NCI-H1694 treated with DMSO at 0.1 percent for 48 hours (cell line): ENCODE data around the gene BABAM2.
"Not testable (repeated sequence)": the region's sequence is repeated elsewhere in the genome, so short reads cannot be mapped to it uniquely, and the experiment has no call there.

Experiments
- DNase-seq: peaks from one replicate; lab custom pipeline; 2025; lab: John Stamatoyannopoulos, UW

The BABAM2 gene

GRCh38 chr2:27978761-27979160, 88.2 kb downstream of the BABAM2 start:
- DNase-seq = not testable (repeated sequence)

- no peak for DNase-seq
Observed at GRCh38 chr2:27980242-27980641, 89.7 kb downstream of the BABAM2 start.

GRCh38 chr2:27984153-27984552, 93.6 kb downstream of the BABAM2 start:
- DNase-seq = no peak

GRCh38 chr2:27988306-27988705, 97.8 kb downstream of the BABAM2 start:
- no peak for DNase-seq

GRCh38 chr2:27988718-27989117, 98.2 kb downstream of the BABAM2 start:
- DNase-seq = no peak

- DNase-seq = no peak
Observed at GRCh38 chr2:27989149-27989548, 98.6 kb downstream of the BABAM2 start.

- DNase-seq = no peak
Observed at GRCh38 chr2:27990030-27990590, 99.6 kb downstream of the BABAM2 start.

- DNase-seq = no peak
Observed at GRCh38 chr2:27991146-27991545, 100.6 kb downstream of the BABAM2 start.

- no peak for DNase-seq
Observed at GRCh38 chr2:27992787-27993401, 102.4 kb downstream of the BABAM2 start.

- DNase-seq = no peak
Observed at GRCh38 chr2:27993402-27993787, 102.9 kb downstream of the BABAM2 start.

- DNase-seq = no peak
Observed at GRCh38 chr2:27993950-27994728, 103.6 kb downstream of the BABAM2 start.

GRCh38 chr2:27996156-27996922, 105.8 kb downstream of the BABAM2 start:
- no peak for DNase-seq

- no peak for DNase-seq
Observed at GRCh38 chr2:28000287-28000686, 109.8 kb downstream of the BABAM2 start.

- DNase-seq = no peak
Observed at GRCh38 chr2:28002181-28002580, 111.7 kb downstream of the BABAM2 start.

GRCh38 chr2:28004086-28004485, 113.6 kb downstream of the BABAM2 start:
- DNase-seq = no peak

GRCh38 chr2:28009732-28010131, 119.2 kb downstream of the BABAM2 start:
- DNase-seq = no peak

GRCh38 chr2:28011322-28011737, 120.8 kb downstream of the BABAM2 start:
- DNase-seq = no peak

GRCh38 chr2:28018474-28018873, 127.9 kb downstream of the BABAM2 start:
- not testable (repeated sequence) for DNase-seq

- not testable (repeated sequence) for DNase-seq
Observed at GRCh38 chr2:28019521-28019920, 129.0 kb downstream of the BABAM2 start.

GRCh38 chr2:28021898-28022297, 131.4 kb downstream of the BABAM2 start:
- DNase-seq = no peak

GRCh38 chr2:28025123-28025522, 134.6 kb downstream of the BABAM2 start:
- DNase-seq = no peak

GRCh38 chr2:28026230-28026629, 135.7 kb downstream of the BABAM2 start:
- DNase-seq = not testable (repeated sequence)

GRCh38 chr2:28028025-28028424, 137.5 kb downstream of the BABAM2 start:
- no peak for DNase-seq
